ENCODE results near the gene GDF7. TPM values are rescaled to one million over a fixed set of nuclear protein-coding genes. Genes with fewer than 3 reads are reported as not detected.

Gene GDF7
- total and polyA plus RNA-seq, 8 donors, result 0.15 to 0.42 (median 0.30) TPM

GRCh38 chr2:20629181-20629580 lies 37.8 kb upstream of the GDF7 start:
- H3K9me3 ChIP-seq, result no peaks in the 10 kb centered on the region
- no peak for TF ChIP-seq CTCF (IDR thresholded peaks at IDR 0.05)
- no peak overlapping the region for H3K27ac ChIP-seq
- H3K4me1 ChIP-seq, result peaks cover 6 to 9% of the 10 kb centered on the region in 2 donors
- peaks cover 0 to 37% of the 10 kb centered on the region in 2 donors for H3K36me3 ChIP-seq
- DNase-seq (peak in 1 of 4 donors; percentile 36), ATAC-seq (no peak)
- intact Hi-C loops (cut with DNase I), result no loop called here
- H3K27me3 ChIP-seq, result no peaks in the 10 kb centered on the region
- H3K4me3 ChIP-seq, result no peak overlapping the region

DNA sequence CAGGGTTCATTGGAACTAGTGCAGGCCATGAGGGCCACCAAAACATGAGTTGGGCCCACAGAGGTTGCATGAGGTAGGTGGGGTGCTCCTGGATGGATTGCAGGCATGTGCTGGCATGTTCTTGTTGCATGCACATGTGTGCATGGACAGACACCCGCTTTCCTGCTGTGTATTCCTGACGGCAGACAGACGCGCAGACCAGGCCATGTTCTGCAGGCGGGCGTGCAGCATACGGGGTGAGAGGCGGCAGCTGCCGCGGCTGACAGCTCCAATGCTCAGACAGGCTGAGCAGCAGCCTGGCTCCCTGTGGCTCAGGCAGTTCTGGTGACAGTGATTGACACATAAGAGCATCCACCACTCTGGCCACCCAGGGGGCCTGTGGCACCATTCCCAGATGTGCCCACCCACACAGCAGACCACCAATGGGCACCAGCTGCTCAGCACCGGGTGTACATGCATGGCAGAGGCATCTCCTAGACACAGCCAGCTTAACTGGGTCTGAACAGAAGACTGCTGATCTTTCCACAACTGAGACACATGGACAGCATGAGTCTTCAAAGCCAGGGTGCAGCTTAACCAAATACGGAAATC lies 37.3 kb upstream of the GDF7 start:
- peak in 2 of 4 donors; percentile 30 to 72 for DNase-seq
- intact Hi-C loops (cut with DNase I), result loop anchor here in 1 of 2 donors (10.0 kb wide), 1 partner anchor 185 kb away; the partner anchor contains the start of gene RHOB

DNA sequence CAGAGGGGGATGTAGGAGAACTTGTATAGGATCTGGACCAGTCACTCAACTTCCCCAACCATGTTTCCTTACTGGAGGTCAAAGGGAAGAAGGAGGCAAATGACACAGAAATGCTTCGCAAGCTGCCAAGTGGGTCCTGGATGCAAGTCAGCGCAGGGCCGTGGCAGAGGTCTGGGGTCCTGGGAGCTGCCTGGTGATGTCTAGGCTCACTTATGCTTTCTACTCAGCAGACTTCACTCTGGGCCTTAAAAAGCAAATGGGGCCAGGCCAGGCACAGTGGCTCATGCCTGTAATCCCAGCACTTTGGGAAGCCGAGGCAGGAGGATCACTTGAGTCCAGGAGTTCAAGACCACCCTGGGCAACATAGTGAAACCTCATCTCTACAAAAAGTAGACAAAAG lies 36.0 kb upstream of the GDF7 start:
- ATAC-seq (no peak), DNase-seq (peak in 1 of 4 donors; percentile 20)
- Histone ChIP-seq H3K9me3 (no peaks in the 10 kb centered on the region), H3K4me3 (no peak overlapping the region), H3K36me3 (peaks cover 0 to 35% of the 10 kb centered on the region in 2 donors), H3K27me3 (no peaks in the 10 kb centered on the region), H3K27ac (no peak overlapping the region), H3K4me1 (peaks cover 22 to 23% of the 10 kb centered on the region in 2 donors)
- no peak for TF ChIP-seq CTCF (IDR thresholded peaks at IDR 0.05)
- intact Hi-C loops (cut with DNase I), result loop anchor here in 1 of 2 donors (10.0 kb wide), 1 partner anchor 186 kb away; the partner anchor contains the start of gene RHOB

More for the DNA sequence above, 37.3 kb upstream of the GDF7 start:
- no peaks in the 10 kb centered on the region for H3K27me3 ChIP-seq
- peaks cover 0 to 34% of the 10 kb centered on the region in 2 donors for H3K36me3 ChIP-seq
- H3K4me3 ChIP-seq, result no peak overlapping the region
- no peak for ATAC-seq
- no peak overlapping the region for H3K27ac ChIP-seq
- TF ChIP-seq CTCF (IDR thresholded peaks at IDR 0.05), result no peak
- peaks cover 11 to 14% of the 10 kb centered on the region in 2 donors for H3K4me1 ChIP-seq
- no peaks in the 10 kb centered on the region for H3K9me3 ChIP-seq

GRCh38 chr2:20631617-20632307 lies 35.2 kb upstream of the GDF7 start:
- Histone ChIP-seq H3K27me3 (no peaks in the 10 kb centered on the region), H3K4me1 (peaks cover 22 to 23% of the 10 kb centered on the region in 2 donors), H3K36me3 (peaks cover 0 to 33% of the 10 kb centered on the region in 2 donors), H3K4me3 (no peak overlapping the region), H3K9me3 (no peaks in the 10 kb centered on the region), H3K27ac (no peak overlapping the region)
- intact Hi-C loops (cut with DNase I), result loop anchor here in 1 of 2 donors (10.0 kb wide), 1 partner anchor 187 kb away; the partner anchor contains the start of gene RHOB
- ATAC-seq (no peak), DNase-seq (peak in 1 of 4 donors; percentile 26)
- TF ChIP-seq CTCF (IDR thresholded peaks at IDR 0.05), result no peak

- no peak for TF ChIP-seq CTCF (IDR thresholded peaks at IDR 0.05)
- ATAC-seq (no peak), DNase-seq (peak in 1 of 4 donors; percentile 18)
- Histone ChIP-seq H3K27me3 (no peaks in the 10 kb centered on the region), H3K9me3 (no peaks in the 10 kb centered on the region), H3K4me1 (peaks cover 22 to 23% of the 10 kb centered on the region in 2 donors), H3K36me3 (peaks cover 0 to 34% of the 10 kb centered on the region in 2 donors), H3K4me3 (no peak overlapping the region), H3K27ac (peak overlapping the region in 1 of 2 donors; percentile 75)
- intact Hi-C loops (cut with DNase I), result loop anchor here in 1 of 2 donors (10.0 kb wide), 1 partner anchor 188 kb away; the partner anchor contains the start of gene RHOB
These were observed 34.4 kb upstream of the GDF7 start for GRCh38 chr2:20632446-20632990.

Measured in left lung (tissue), 10 donors.